ENCODE data around the gene TCF7L2. TPM values are rescaled to one million over a fixed set of nuclear protein-coding genes. Genes with fewer than 3 reads are reported as not detected.

TCF7L2 gene
- polyA plus RNA-seq, 1 donor from 2014 or later: 1.7 TPM

GRCh38 chr10:113160641-113161040, 210.6 kb downstream of the TCF7L2 start:
- no peaks in the 10 kb centered on the region for H4K20me1 ChIP-seq (ENCODE audit: insufficient read depth)
- H3K9me3 ChIP-seq (ENCODE audit: low read length): no peaks in the 10 kb centered on the region
- no peaks in the 10 kb centered on the region for H3K9me2 ChIP-seq (ENCODE audit: insufficient read depth, low read length)
- H3K4me3 ChIP-seq (ENCODE audit: low read length): no peak overlapping the region
- H3K27me3 ChIP-seq (ENCODE audit: insufficient read depth, low read depth, low read length): no peaks in the 10 kb centered on the region
- H3K79me2 ChIP-seq (replicated peaks; ENCODE audit: insufficient read depth, low read length): no peaks in the 10 kb centered on the region
- no peaks in the 10 kb centered on the region for H3K36me3 ChIP-seq (ENCODE audit: insufficient read depth, low read length)
- no peak overlapping the region for H3K9ac ChIP-seq (ENCODE audit: low read length)
- H3K27ac ChIP-seq (ENCODE audit: low read length): no peak overlapping the region
- H2AFZ ChIP-seq (ENCODE audit: low read depth, low read length): no peak overlapping the region
- TF ChIP-seq EP300 (conservative IDR thresholded peaks at IDR 0.05; ENCODE audit: poor library complexity, severe bottlenecking) (no peak), REST (IDR thresholded peaks at IDR 0.05; ENCODE audit: borderline replicate concordance) (no peak), EZH2 (IDR thresholded peaks at IDR 0.05; ENCODE audit: borderline replicate concordance, insufficient read depth, low read length, poor library complexity, severe bottlenecking) (no peak), MXI1 (conservative IDR thresholded peaks at IDR 0.05; ENCODE audit: poor library complexity, severe bottlenecking) (no peak), POLR2AphosphoS5 (IDR thresholded peaks at IDR 0.05) (no peak), CTCF (IDR thresholded peaks at IDR 0.05; ENCODE audit: poor library complexity, severe bottlenecking) (no peak), RAD21 (conservative IDR thresholded peaks at IDR 0.05) (no peak), SMC3 (conservative IDR thresholded peaks at IDR 0.05; ENCODE audit: poor library complexity) (no peak), TAF1 (IDR thresholded peaks at IDR 0.05; ENCODE audit: low read depth) (no peak)
- H3F3A ChIP-seq (ENCODE audit: insufficient read depth, low read length, poor library complexity, severe bottlenecking): no peaks in the 10 kb centered on the region
- H3K4me2 ChIP-seq (ENCODE audit: low read length): no peak overlapping the region

- Histone ChIP-seq H3K27ac (ENCODE audit: low read length) (no peak overlapping the region), H3K4me3 (ENCODE audit: low read length) (no peak overlapping the region), H3K4me2 (ENCODE audit: low read length) (no peak overlapping the region)
These were observed 211.0 kb downstream of the TCF7L2 start for GRCh38 chr10:113161066-113161465.

More at GRCh38 chr10:113161066-113161465, 211.0 kb downstream of the TCF7L2 start:
- Histone ChIP-seq H3K27me3 (ENCODE audit: insufficient read depth, low read depth, low read length) (no peaks in the 10 kb centered on the region), H3K79me2 (replicated peaks; ENCODE audit: insufficient read depth, low read length) (no peaks in the 10 kb centered on the region), H2AFZ (ENCODE audit: low read depth, low read length) (no peak overlapping the region), H3F3A (ENCODE audit: insufficient read depth, low read length, poor library complexity, severe bottlenecking) (no peaks in the 10 kb centered on the region), H3K36me3 (ENCODE audit: insufficient read depth, low read length) (no peaks in the 10 kb centered on the region), H3K9me2 (ENCODE audit: insufficient read depth, low read length) (no peaks in the 10 kb centered on the region), H3K9me3 (ENCODE audit: low read length) (no peaks in the 10 kb centered on the region), H4K20me1 (ENCODE audit: insufficient read depth) (no peaks in the 10 kb centered on the region), H3K9ac (ENCODE audit: low read length) (no peak overlapping the region)
- TF ChIP-seq TAF1 (IDR thresholded peaks at IDR 0.05; ENCODE audit: low read depth) (no peak), CTCF (IDR thresholded peaks at IDR 0.05; ENCODE audit: poor library complexity, severe bottlenecking) (no peak), REST (IDR thresholded peaks at IDR 0.05; ENCODE audit: borderline replicate concordance) (no peak), MXI1 (conservative IDR thresholded peaks at IDR 0.05; ENCODE audit: poor library complexity, severe bottlenecking) (no peak), SMC3 (conservative IDR thresholded peaks at IDR 0.05; ENCODE audit: poor library complexity) (no peak), POLR2AphosphoS5 (IDR thresholded peaks at IDR 0.05) (no peak), RAD21 (conservative IDR thresholded peaks at IDR 0.05) (no peak), EZH2 (IDR thresholded peaks at IDR 0.05; ENCODE audit: borderline replicate concordance, insufficient read depth, low read length, poor library complexity, severe bottlenecking) (no peak), EP300 (conservative IDR thresholded peaks at IDR 0.05; ENCODE audit: poor library complexity, severe bottlenecking) (no peak)
